Adrenal gland (tissue), 12 donors: ENCODE measurements around the gene CAMKMT. TPM values are rescaled to one million over a fixed set of nuclear protein-coding genes. Genes with fewer than 3 reads are reported as not detected.

ENCODE experiments used
- DNase-seq, 7 donors: peaks; one replicate each; pipeline ENCODE4 v3.0.0-alpha.2; 2019 to 2020
- H3K27ac ChIP-seq, 5 donors: fragments of 200-600 bp; sonication (generic) in 4 of 5; 1 replicate in 3 of 5; 2 replicates in 2 of 5; pipeline versions ENCODE4 v1.5.1 to v1.8.0; 2016 to 2020; ENCODE audit warnings: mild to moderate bottlenecking in 1 of 5
- H3K27me3 ChIP-seq: fragments of 200-600 bp; 2 replicates; pipeline ENCODE4 v1.8.0; 2021
- H3K36me3 ChIP-seq, 2 donors: fragments of 200-600 bp; replicated peaks in 1 of 2; 1 replicate in 1 of 2; 2 replicates in 1 of 2; pipeline versions ENCODE4 v1.5.1 to v1.8.0; 2018 to 2022
- H3K4me1 ChIP-seq, 2 donors: fragments of 200-600 bp; replicated peaks in 1 of 2; 1 replicate in 1 of 2; 2 replicates in 1 of 2; pipeline versions ENCODE4 v1.5.1 to v1.8.0; 2018 to 2021
- H3K4me3 ChIP-seq, 4 donors: fragments of 200-600 bp; sonication (generic) in 3 of 4; one replicate each; pipeline ENCODE4 v1.5.1; 2016 to 2018
- H3K9me3 ChIP-seq, 3 donors: fragments of 200-600 bp; sonication (generic) in 1 of 3; replicated peaks in 1 of 3; 1 replicate in 2 of 3; 2 replicates in 1 of 3; pipeline versions ENCODE4 v1.5.1 to v1.8.0; 2016 to 2021
- POLR2A ChIP-seq, 2 donors: fragments of 450-650 bp; IDR thresholded peaks; one replicate each; pipeline ENCODE4 v1.6.1; 2017; ENCODE audit warnings: antibody characterized with exemption in 2 of 2, mild to moderate bottlenecking in 2 of 2, moderate library complexity in 1 of 2
- WGBS, 4 donors: extraction: QIAGEN DNeasy Blood & Tissue Kit in 2 of 4; methylation state at CpG; one replicate each; pipeline versions ENCODE4 v1.1.5 to v1.1.7; 2013 to 2017; 5-methylcytosine and 5-hydroxymethylcytosine counted together
- intact Hi-C, 2 donors: fragments of 100-400 bp; cut with DNase I; formaldehyde crosslinking; loops; one replicate each; pipeline versions ENCODE4 v1.14.1 to v1.15.0; 2022 to 2023
- polyA plus RNA-seq, 3 donors: library from polyadenylated mRNA; stranded (reverse); fragments of 200-250 nt in 2 of 3; fragments of 350-450 nt in 1 of 3; fragmentation: Illumina TruSeq in 1 of 3; extraction: RNeasy Lipid Tissue Mini Kit (QIAGEN cat#74804) in 1 of 3; gene quantifications; one replicate each; pipeline ENCODE4 v1.2.3, GENCODE V29; 2013 to 2014
- total RNA-seq, 9 donors: library from RNA; depleted of rRNA in 4 of 9; stranded (reverse); fragments of >200 nt in 4 of 9; fragments of 120-200 nt in 1 of 9; fragmentation: NEBNext Ultra II Directional in 1 of 9; extraction: Animal tissue kit (Norgen Biotek cat#: 25700) in 1 of 9; gene quantifications; one replicate each; pipeline versions ENCODE4 v1.1.0 to v1.2.4, GENCODE V29; 2013 to 2023
- TF ChIP-seq, protein P1 (sequence below), 6 experiments: fragments of 450-650 bp in 4 of 6; fragments of 200-600 bp in 2 of 6; sonication (generic) in 1 of 6; IDR thresholded peaks; 1 replicate in 5 of 6; 2 replicates in 1 of 6; pipeline versions ENCODE4 v1.5.1 to v1.8.0; 2016 to 2021; ENCODE audit warnings: antibody characterized with exemption in 6 of 6, mild to moderate bottlenecking in 2 of 6, moderate library complexity in 1 of 6
- donor health status: healthy with polysubstance abuse.
- donor health status: Bipolar disorder and iron deficiency.
- donor health status: DM: yes; HTN: yes; CAD: no.
- donor health status: DM: no; HTN: no; CAD: no.
- donor health status: DM: no; HTN: no; CAD: no.
- donor health status: DM: yes; HTN: yes; CAD: no.

Gene CAMKMT
- total and polyA plus RNA-seq, 12 donors: 2.6 to 14.0 (median 8.6) TPM

DNA sequence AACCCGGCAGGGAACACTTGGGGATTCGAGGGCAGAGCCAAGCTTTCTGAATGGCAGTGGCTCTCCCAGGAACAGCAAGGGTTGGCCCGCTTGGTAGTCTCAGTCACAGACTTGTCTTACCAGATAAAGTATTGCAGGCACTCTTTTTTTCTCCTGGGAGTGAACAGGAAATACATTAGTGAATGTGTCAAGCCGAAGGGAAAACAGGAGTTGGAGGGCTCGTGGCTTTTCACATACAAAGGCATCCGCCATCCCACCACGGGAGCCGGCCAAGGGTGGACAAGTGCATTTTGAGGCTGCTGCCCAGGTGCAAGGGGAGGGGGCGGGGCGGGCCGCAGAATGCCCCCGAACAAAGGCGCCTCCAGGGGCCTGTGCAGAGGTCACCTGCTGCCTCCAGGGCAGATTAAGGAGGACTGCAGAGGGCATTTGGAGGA, 416.5 kb downstream of the CAMKMT start:
- TF ChIP-seq POLR2A (IDR thresholded peaks at IDR 0.05): no peak
- TF ChIP-seq, protein P1, sequence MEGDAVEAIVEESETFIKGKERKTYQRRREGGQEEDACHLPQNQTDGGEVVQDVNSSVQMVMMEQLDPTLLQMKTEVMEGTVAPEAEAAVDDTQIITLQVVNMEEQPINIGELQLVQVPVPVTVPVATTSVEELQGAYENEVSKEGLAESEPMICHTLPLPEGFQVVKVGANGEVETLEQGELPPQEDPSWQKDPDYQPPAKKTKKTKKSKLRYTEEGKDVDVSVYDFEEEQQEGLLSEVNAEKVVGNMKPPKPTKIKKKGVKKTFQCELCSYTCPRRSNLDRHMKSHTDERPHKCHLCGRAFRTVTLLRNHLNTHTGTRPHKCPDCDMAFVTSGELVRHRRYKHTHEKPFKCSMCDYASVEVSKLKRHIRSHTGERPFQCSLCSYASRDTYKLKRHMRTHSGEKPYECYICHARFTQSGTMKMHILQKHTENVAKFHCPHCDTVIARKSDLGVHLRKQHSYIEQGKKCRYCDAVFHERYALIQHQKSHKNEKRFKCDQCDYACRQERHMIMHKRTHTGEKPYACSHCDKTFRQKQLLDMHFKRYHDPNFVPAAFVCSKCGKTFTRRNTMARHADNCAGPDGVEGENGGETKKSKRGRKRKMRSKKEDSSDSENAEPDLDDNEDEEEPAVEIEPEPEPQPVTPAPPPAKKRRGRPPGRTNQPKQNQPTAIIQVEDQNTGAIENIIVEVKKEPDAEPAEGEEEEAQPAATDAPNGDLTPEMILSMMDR (IDR thresholded peaks at IDR 0.05): no peak
- no peak for DNase-seq
- H3K9me3 ChIP-seq: no peaks in the 10 kb centered on the region
- H3K36me3 ChIP-seq: no peaks in the 10 kb centered on the region
- intact Hi-C loops: no loop called here
- WGBS, 4 donors: 28 to 39% (median 37%) methylated on average over 12 to 13 of the region's 13 CpGs
- H3K4me1 ChIP-seq: no peaks in the 10 kb centered on the region
- no peak overlapping the region for H3K4me3 ChIP-seq
- H3K27ac ChIP-seq: no peak overlapping the region
- H3K27me3 ChIP-seq: no peaks in the 10 kb centered on the region

GRCh38 chr2:44778671-44779476, 417.1 kb downstream of the CAMKMT start:
- TF ChIP-seq POLR2A (IDR thresholded peaks at IDR 0.05): no peak
- TF ChIP-seq, protein P1 (IDR thresholded peaks at IDR 0.05): no peak
- Histone ChIP-seq H3K4me1 (no peaks in the 10 kb centered on the region), H3K27ac (no peak overlapping the region), H3K9me3 (no peaks in the 10 kb centered on the region), H3K4me3 (no peak overlapping the region), H3K36me3 (no peaks in the 10 kb centered on the region), H3K27me3 (no peaks in the 10 kb centered on the region)
- intact Hi-C loops: no loop called here
- no peak for DNase-seq
- WGBS, 4 donors: 56 to 63% (median 59%) methylated on average over 20 of the region's 20 CpGs

GRCh38 chr2:44779793-44780192, 418.0 kb downstream of the CAMKMT start:
- DNase-seq: no peak
- H3K4me1 ChIP-seq: no peaks in the 10 kb centered on the region
- H3K36me3 ChIP-seq: no peaks in the 10 kb centered on the region
- H3K9me3 ChIP-seq: no peaks in the 10 kb centered on the region
- 87 to 95% (median 92%) methylated on average over 2 of the region's 2 CpGs for WGBS, 4 donors
- H3K27ac ChIP-seq: no peak overlapping the region
- no peak overlapping the region for H3K4me3 ChIP-seq
- no peaks in the 10 kb centered on the region for H3K27me3 ChIP-seq
- TF ChIP-seq, protein P1 (IDR thresholded peaks at IDR 0.05): no peak
- no peak for TF ChIP-seq POLR2A (IDR thresholded peaks at IDR 0.05)
- intact Hi-C loops: no loop called here

DNA sequence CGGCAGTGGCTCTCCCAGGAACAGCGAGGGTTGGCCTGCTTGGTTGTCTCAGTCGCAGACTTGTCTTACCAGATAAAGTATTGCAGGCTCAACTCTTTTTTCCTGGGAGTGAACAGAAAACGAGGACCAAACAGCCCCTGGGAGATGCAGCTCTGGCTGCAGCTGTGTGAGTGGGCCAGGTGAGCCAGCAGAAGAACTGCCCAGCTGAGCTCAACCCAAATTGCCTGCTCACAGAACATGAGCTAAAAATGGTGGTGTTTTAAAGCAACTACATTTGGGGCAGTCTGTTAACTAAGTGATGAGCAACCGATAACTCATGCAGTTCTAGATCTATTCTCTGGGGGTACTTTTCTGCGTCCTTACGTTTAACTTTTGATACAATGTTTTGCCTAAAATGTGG, 418.7 kb downstream of the CAMKMT start:
- TF ChIP-seq POLR2A (IDR thresholded peaks at IDR 0.05): no peak
- TF ChIP-seq, protein P1 (IDR thresholded peaks at IDR 0.05): no peak
- WGBS, 4 donors: 85 to 91% (median 89%) methylated on average over 7 of the region's 7 CpGs
- no peaks in the 10 kb centered on the region for H3K9me3 ChIP-seq
- H3K36me3 ChIP-seq: no peaks in the 10 kb centered on the region
- H3K27ac ChIP-seq: no peak overlapping the region
- no peak for DNase-seq
- no peaks in the 10 kb centered on the region for H3K4me1 ChIP-seq
- no peaks in the 10 kb centered on the region for H3K27me3 ChIP-seq
- intact Hi-C loops: no loop called here
- no peak overlapping the region for H3K4me3 ChIP-seq
